Smooth muscle cell (in vitro differentiated cells): ENCODE results near the gene SHISAL1. TPM values are rescaled to one million over a fixed set of nuclear protein-coding genes. Genes with fewer than 3 reads are reported as not detected.

Experiments
- DNase-seq: peaks from one replicate; lab custom pipeline; 2025; ENCODE audit not compliant: unreplicated experiment; lab: John Stamatoyannopoulos, UW
- H2AFZ ChIP-seq: fragments of 200-600 bp; sonication (generic); 2 replicates; pipeline ENCODE4 v1.6.0; 2016; ENCODE audit warnings: antibody characterized with exemption, low read depth, mild to moderate bottlenecking
- H3F3A ChIP-seq: fragments of 200-600 bp; sonication (generic); 2 replicates; pipeline ENCODE4 v1.6.0; 2017; ENCODE audit warnings: antibody characterized with exemption, low read depth
- H3K27ac ChIP-seq: fragments of 200-600 bp; sonication (generic); 2 replicates; pipeline ENCODE4 v1.5.1; 2016; ENCODE audit warnings: low read depth, mild to moderate bottlenecking
- H3K27me3 ChIP-seq: fragments of 200-600 bp; sonication (generic); 2 replicates; pipeline ENCODE4 v1.6.1; 2016; ENCODE audit warnings: low read depth, mild to moderate bottlenecking
- H3K36me3 ChIP-seq: fragments of 200-600 bp; sonication (generic); 2 replicates; pipeline ENCODE4 v1.5.1; 2016; ENCODE audit warnings: low read depth
- H3K4me1 ChIP-seq: fragments of 200-600 bp; sonication (generic); 2 replicates; pipeline ENCODE4 v1.5.1; 2016; ENCODE audit warnings: low read depth
- H3K4me2 ChIP-seq: fragments of 200-600 bp; sonication (generic); 2 replicates; pipeline ENCODE4 v1.6.0; 2016; ENCODE audit warnings: mild to moderate bottlenecking
- H3K4me3 ChIP-seq: fragments of 200-600 bp; sonication (generic); 2 replicates; pipeline ENCODE4 v1.5.1; 2016; ENCODE audit warnings: mild to moderate bottlenecking
- H3K79me2 ChIP-seq: fragments of 200-600 bp; sonication (generic); 2 replicates; pipeline ENCODE4 v1.6.0; 2016; ENCODE audit warnings: low read depth, mild to moderate bottlenecking
- H3K9ac ChIP-seq: fragments of 200-600 bp; sonication (generic); 2 replicates; pipeline ENCODE4 v1.6.0; 2016; ENCODE audit warnings: low read depth
- H3K9me3 ChIP-seq: fragments of 200-600 bp; sonication (generic); replicated peaks from 2 replicates; pipeline ENCODE4 v1.5.1; 2016; ENCODE audit warnings: low read depth
- H4K20me1 ChIP-seq: fragments of 200-600 bp; sonication (generic); 2 replicates; pipeline ENCODE4 v1.6.0; 2016; ENCODE audit warnings: low read depth
- WGBS: methylation state at CpG from one replicate; pipeline ENCODE4 v1.1.7; 2016; ENCODE audit warnings: low lambda C conversion rate; 5-methylcytosine and 5-hydroxymethylcytosine counted together
- polyA plus RNA-seq: library from polyadenylated mRNA; unstranded; fragments of >200 nt; fragmentation: Nextera tagmentation; extraction: Ambion mirVana; gene quantifications from 2 replicates; pipeline ENCODE4 v1.2.1, GENCODE V29; 2016
- total RNA-seq: library from RNA; depleted of rRNA; stranded (reverse); fragments of >200 nt; gene quantifications from 2 replicates; pipeline ENCODE4 v1.2.3, GENCODE V29; 2014
- TF ChIP-seq, protein P1 (sequence below): fragments of 200-600 bp; sonication (generic); IDR thresholded peaks from 2 replicates; pipeline ENCODE4 v1.5.1; 2017; ENCODE audit warnings: borderline replicate concordance, mild to moderate bottlenecking, antibody characterized with exemption; ENCODE audit not compliant: insufficient read depth, poor library complexity, severe bottlenecking

The SHISAL1 gene
- total and polyA plus RNA-seq, 2 experiments from 2014 or later, result 0.78 to 1.9 TPM

DNA sequence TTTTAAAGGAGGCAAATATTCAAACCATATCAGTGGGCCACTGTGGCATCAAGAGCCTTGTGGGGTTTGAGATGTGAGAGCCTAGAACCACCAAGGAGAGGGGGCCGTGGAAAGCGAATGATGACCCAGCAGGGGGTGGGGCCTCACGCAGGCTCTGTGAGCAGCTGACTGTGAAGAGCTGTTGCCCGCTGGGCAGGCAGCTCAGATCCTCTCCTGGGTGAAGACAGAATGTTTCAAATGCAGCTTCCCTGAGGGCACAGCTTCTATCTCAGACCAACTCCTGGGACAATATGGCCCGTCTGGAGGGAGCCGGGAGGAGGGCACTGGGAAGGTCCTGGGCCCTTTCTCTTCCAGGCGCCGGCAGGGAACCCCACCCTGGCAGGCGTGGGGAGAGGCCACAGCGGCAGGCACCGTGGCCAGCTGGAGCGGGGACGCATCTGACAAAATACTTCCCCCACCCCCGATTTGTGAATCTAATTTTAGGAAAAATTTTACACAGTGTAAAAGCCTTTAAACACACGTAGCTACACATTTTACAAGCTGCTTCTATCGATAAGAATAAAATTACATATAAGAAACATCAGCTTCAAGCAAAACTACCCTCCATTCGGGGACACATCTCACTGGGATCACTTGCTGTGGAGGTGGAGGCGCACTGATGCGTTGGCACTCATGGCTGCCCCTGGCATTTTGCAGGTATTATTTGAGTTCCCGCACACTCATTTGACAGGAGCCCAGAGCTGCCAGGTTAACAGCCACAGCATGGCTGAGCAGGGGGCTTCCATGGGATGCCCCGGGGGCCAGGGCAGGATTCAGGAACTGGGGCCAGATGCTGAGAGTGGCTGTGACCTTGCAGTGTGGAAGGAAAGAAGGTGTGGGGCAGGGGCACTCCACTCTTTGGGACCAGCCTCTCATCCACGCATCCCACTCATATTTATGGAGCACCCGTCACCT lies 91.7 kb downstream of the SHISAL1 start:
- no peaks in the 10 kb centered on the region for H3K9me3 ChIP-seq
- H3K4me1 ChIP-seq, result no peaks in the 10 kb centered on the region
- WGBS, result 84% methylated on average over 23 of the region's 23 CpGs
- H3F3A ChIP-seq, result no peaks in the 10 kb centered on the region
- H4K20me1 ChIP-seq, result no peaks in the 10 kb centered on the region
- no peak overlapping the region for H2AFZ ChIP-seq
- H3K36me3 ChIP-seq, result no peaks in the 10 kb centered on the region
- TF ChIP-seq, protein P1, sequence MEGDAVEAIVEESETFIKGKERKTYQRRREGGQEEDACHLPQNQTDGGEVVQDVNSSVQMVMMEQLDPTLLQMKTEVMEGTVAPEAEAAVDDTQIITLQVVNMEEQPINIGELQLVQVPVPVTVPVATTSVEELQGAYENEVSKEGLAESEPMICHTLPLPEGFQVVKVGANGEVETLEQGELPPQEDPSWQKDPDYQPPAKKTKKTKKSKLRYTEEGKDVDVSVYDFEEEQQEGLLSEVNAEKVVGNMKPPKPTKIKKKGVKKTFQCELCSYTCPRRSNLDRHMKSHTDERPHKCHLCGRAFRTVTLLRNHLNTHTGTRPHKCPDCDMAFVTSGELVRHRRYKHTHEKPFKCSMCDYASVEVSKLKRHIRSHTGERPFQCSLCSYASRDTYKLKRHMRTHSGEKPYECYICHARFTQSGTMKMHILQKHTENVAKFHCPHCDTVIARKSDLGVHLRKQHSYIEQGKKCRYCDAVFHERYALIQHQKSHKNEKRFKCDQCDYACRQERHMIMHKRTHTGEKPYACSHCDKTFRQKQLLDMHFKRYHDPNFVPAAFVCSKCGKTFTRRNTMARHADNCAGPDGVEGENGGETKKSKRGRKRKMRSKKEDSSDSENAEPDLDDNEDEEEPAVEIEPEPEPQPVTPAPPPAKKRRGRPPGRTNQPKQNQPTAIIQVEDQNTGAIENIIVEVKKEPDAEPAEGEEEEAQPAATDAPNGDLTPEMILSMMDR, result no peak
- no peaks in the 10 kb centered on the region for H3K27me3 ChIP-seq
- no peak overlapping the region for H3K4me3 ChIP-seq
- no peak overlapping the region for H3K27ac ChIP-seq
- no peak overlapping the region for H3K4me2 ChIP-seq
- DNase-seq, result no peak
- no peaks in the 10 kb centered on the region for H3K79me2 ChIP-seq
- H3K9ac ChIP-seq, result no peak overlapping the region

- Histone ChIP-seq H3K79me2 (no peaks in the 10 kb centered on the region), H2AFZ (no peak overlapping the region), H3K36me3 (no peaks in the 10 kb centered on the region), H3K4me2 (no peak overlapping the region), H3K27ac (no peak overlapping the region), H3K27me3 (no peaks in the 10 kb centered on the region), H3K9ac (no peak overlapping the region), H3F3A (no peaks in the 10 kb centered on the region), H3K9me3 (no peaks in the 10 kb centered on the region), H3K4me1 (no peaks in the 10 kb centered on the region), H3K4me3 (no peak overlapping the region), H4K20me1 (no peaks in the 10 kb centered on the region)
- 92% methylated on average over 21 of the region's 21 CpGs for WGBS
- DNase-seq, result no peak
- TF ChIP-seq, protein P1, result no peak
Measured at GRCh38 chr22:44219101-44219870, 93.5 kb downstream of the SHISAL1 start.

GRCh38 chr22:44218071-44218470 lies 94.7 kb downstream of the SHISAL1 start:
- H3F3A ChIP-seq, result no peaks in the 10 kb centered on the region
- no peaks in the 10 kb centered on the region for H3K79me2 ChIP-seq
- TF ChIP-seq, protein P1, result no peak
- H3K4me3 ChIP-seq, result no peak overlapping the region
- no peaks in the 10 kb centered on the region for H3K9me3 ChIP-seq
- no peaks in the 10 kb centered on the region for H4K20me1 ChIP-seq
- no peaks in the 10 kb centered on the region for H3K36me3 ChIP-seq
- WGBS, result 82% methylated on average over 6 of the region's 6 CpGs
- H3K27ac ChIP-seq, result no peak overlapping the region
- no peak overlapping the region for H3K4me2 ChIP-seq
- no peaks in the 10 kb centered on the region for H3K27me3 ChIP-seq
- no peak for DNase-seq
- no peak overlapping the region for H3K9ac ChIP-seq
- H3K4me1 ChIP-seq, result no peaks in the 10 kb centered on the region
- no peak overlapping the region for H2AFZ ChIP-seq
